Measurements from ENCODE around the gene SLC11A2. TPM values are rescaled to one million over a fixed set of nuclear protein-coding genes. Genes with fewer than 3 reads are reported as not detected.

Gene SLC11A2
- total RNA-seq, 1 experiment from 2014 or later: 47.9 TPM

- Histone ChIP-seq H3K23me2 (ENCODE audit: insufficient read length, low read depth, low read length, poor library complexity, severe bottlenecking) (no peaks in the 10 kb centered on the region), H2BK5ac (ENCODE audit: insufficient read length, low read length) (no peak overlapping the region), H3K56ac (ENCODE audit: insufficient read length, low read depth, low read length) (no peak overlapping the region), H4K20me1 (ENCODE audit: control insufficient read depth, insufficient read depth, insufficient read length) (no peaks in the 10 kb centered on the region), H2BK12ac (ENCODE audit: insufficient read length, low read depth, low read length) (no peak overlapping the region), H3K27ac (ENCODE audit: insufficient read length, low read depth, low read length) (peak overlapping the region; percentile 44), H2BK120ac (ENCODE audit: low read depth, low read length, poor library complexity, severe bottlenecking) (no peak overlapping the region), H3K9me3 (ENCODE audit: control insufficient read depth, low read depth, low read length) (no peaks in the 10 kb centered on the region), H3K4me1 (ENCODE audit: insufficient read depth, low read length) (peaks cover 6% of the 10 kb centered on the region; the same call in 1 of the 2 replicates), H4K91ac (ENCODE audit: insufficient read length, low read depth, low read length) (no peak overlapping the region), H3K14ac (ENCODE audit: insufficient read depth, low read length) (no peak overlapping the region), H4K8ac (replicated peaks; ENCODE audit: insufficient read length, low read depth, low read length) (no peak overlapping the region), H3K79me1 (ENCODE audit: insufficient read depth, low read depth, low read length, poor library complexity, severe bottlenecking) (no peaks in the 10 kb centered on the region), H3K4me2 (ENCODE audit: insufficient read depth, insufficient read length, low read length) (no peak overlapping the region), H3K9ac (ENCODE audit: extremely low read depth, insufficient read length, low read length) (no peak overlapping the region), H3K4ac (ENCODE audit: low read depth, low read length) (no peak overlapping the region), H2AK5ac (ENCODE audit: insufficient read length, low read length) (no peak overlapping the region), H2AFZ (ENCODE audit: low read length) (no peak overlapping the region), H2BK20ac (ENCODE audit: low read depth, low read length, poor library complexity, severe bottlenecking) (no peak overlapping the region), H3K27me3 (ENCODE audit: insufficient read depth, low read length) (no peaks in the 10 kb centered on the region), H3K18ac (ENCODE audit: insufficient read length, low read depth, low read length) (no peak overlapping the region), H3T11ph (ENCODE audit: low read length) (no peak overlapping the region), H3K23ac (ENCODE audit: insufficient read length, low read depth, low read length) (no peak overlapping the region), H2BK15ac (ENCODE audit: low read depth, low read length) (no peak overlapping the region), H3K79me2 (ENCODE audit: insufficient read depth, low read length) (no peaks in the 10 kb centered on the region), H4K5ac (ENCODE audit: insufficient read length, low read depth, low read length) (no peak overlapping the region)
- peaks cover 0 to 9% (median 8%) of the 10 kb centered on the region in 3 experiments; a peak in 4 of 7 replicates for H3K36me3 Mint-ChIP-seq (ENCODE audit: insufficient read depth in 1 of 3, low read depth in 3 of 3)
- H3K4me1 Mint-ChIP-seq: peaks cover 20 to 29% of the 10 kb centered on the region in 2 experiments
- no peak for TF ChIP-seq CTCF (conservative IDR thresholded peaks at IDR 0.05)
- WGBS (ENCODE audit: extremely low coverage, insufficient read length, low lambda C conversion rate): no CpG with 5 or more reads among the region's 3 CpGs
- H3K4me3 Mint-ChIP-seq: no peak overlapping the region
- no peak for DNase-seq
- peak overlapping the region in 1 of 3 experiments; percentile 61; a peak in 1 of 7 replicates for H3K27ac Mint-ChIP-seq
- H3K9me3 Mint-ChIP-seq: no peaks in the 10 kb centered on the region
- H3K27me3 Mint-ChIP-seq (ENCODE audit: low read depth): no peaks in the 10 kb centered on the region
Observed at GRCh38 chr12:50934371-50934851, 91.8 kb downstream of the SLC11A2 start.

All from H9 (cell line).